Tibial nerve (tissue), 4 donors: ENCODE results near the gene R3HCC1L. TPM values are rescaled to one million over a fixed set of nuclear protein-coding genes. Genes with fewer than 3 reads are reported as not detected.

Source experiments
- DNase-seq, 2 donors: peaks; one replicate each; pipeline ENCODE4 v3.0.0-alpha.2; 2019; ENCODE audit warnings: low spot score in 2 of 2
- H3K27ac ChIP-seq, 4 donors: fragments of 200-600 bp; sonication (generic) in 3 of 4; one replicate each; pipeline ENCODE4 v1.5.1; 2017 to 2019; ENCODE audit warnings: mild to moderate bottlenecking in 1 of 4
- H3K27me3 ChIP-seq, 2 donors: fragments of 200-600 bp; sonication (generic) in 1 of 2; one replicate each; pipeline versions ENCODE4 v1.5.1 to v1.6.0; 2017 to 2019
- H3K36me3 ChIP-seq, 3 donors: fragments of 200-600 bp; sonication (generic); one replicate each; pipeline ENCODE4 v1.5.1; 2018 to 2019
- H3K4me1 ChIP-seq, 4 donors: fragments of 200-600 bp; sonication (generic) in 3 of 4; one replicate each; pipeline ENCODE4 v1.5.1; 2017 to 2019
- H3K4me3 ChIP-seq, 4 donors: fragments of 200-600 bp; sonication (generic) in 3 of 4; one replicate each; pipeline ENCODE4 v1.5.1; 2017 to 2019; ENCODE audit warnings: mild to moderate bottlenecking in 1 of 4, moderate library complexity in 1 of 4
- H3K9me3 ChIP-seq, 4 donors: fragments of 200-600 bp; sonication (generic) in 3 of 4; one replicate each; pipeline ENCODE4 v1.5.1; 2017 to 2019
- EP300 ChIP-seq, 2 donors: sonication (generic); formaldehyde crosslinking; IDR thresholded peaks; one replicate each; pipeline ENCODE4 v1.6.1; 2017; ENCODE audit warnings: antibody characterized with exemption in 2 of 2, mild to moderate bottlenecking in 1 of 2
- POLR2A ChIP-seq, 2 donors: fragments of 450-650 bp; IDR thresholded peaks; one replicate each; pipeline ENCODE4 v1.6.1; 2017; ENCODE audit warnings: antibody characterized with exemption in 2 of 2, mild to moderate bottlenecking in 2 of 2, moderate library complexity in 2 of 2
- WGBS, 2 donors: methylation state at CpG; one replicate each; pipeline ENCODE4 v1.1.5; 2018; 5-methylcytosine and 5-hydroxymethylcytosine counted together
- total RNA-seq, 4 donors: library from RNA; depleted of rRNA; stranded (reverse); fragments of >200 nt; gene quantifications; one replicate each; pipeline ENCODE4 v1.1.0, GENCODE V29; 2016
- TF ChIP-seq, protein P1 (sequence below), 5 experiments: fragments of 200-600 bp in 3 of 5; fragments of 450-650 bp in 2 of 5; sonication (generic) in 3 of 5; IDR thresholded peaks; one replicate each; pipeline ENCODE4 v1.5.1; 2016 to 2019; ENCODE audit warnings: antibody characterized with exemption in 5 of 5, mild to moderate bottlenecking in 3 of 5, moderate library complexity in 2 of 5

Gene R3HCC1L
- total RNA-seq, 4 donors from 2014 or later = 10.8 to 15.1 (median 13.5) TPM

GRCh38 chr10:98098247-98098646, 36.2 kb upstream of the R3HCC1L start:
- DNase-seq = no peak
- TF ChIP-seq, protein P1, sequence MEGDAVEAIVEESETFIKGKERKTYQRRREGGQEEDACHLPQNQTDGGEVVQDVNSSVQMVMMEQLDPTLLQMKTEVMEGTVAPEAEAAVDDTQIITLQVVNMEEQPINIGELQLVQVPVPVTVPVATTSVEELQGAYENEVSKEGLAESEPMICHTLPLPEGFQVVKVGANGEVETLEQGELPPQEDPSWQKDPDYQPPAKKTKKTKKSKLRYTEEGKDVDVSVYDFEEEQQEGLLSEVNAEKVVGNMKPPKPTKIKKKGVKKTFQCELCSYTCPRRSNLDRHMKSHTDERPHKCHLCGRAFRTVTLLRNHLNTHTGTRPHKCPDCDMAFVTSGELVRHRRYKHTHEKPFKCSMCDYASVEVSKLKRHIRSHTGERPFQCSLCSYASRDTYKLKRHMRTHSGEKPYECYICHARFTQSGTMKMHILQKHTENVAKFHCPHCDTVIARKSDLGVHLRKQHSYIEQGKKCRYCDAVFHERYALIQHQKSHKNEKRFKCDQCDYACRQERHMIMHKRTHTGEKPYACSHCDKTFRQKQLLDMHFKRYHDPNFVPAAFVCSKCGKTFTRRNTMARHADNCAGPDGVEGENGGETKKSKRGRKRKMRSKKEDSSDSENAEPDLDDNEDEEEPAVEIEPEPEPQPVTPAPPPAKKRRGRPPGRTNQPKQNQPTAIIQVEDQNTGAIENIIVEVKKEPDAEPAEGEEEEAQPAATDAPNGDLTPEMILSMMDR (IDR thresholded peaks at IDR 0.05) = no peak
- TF ChIP-seq POLR2A (IDR thresholded peaks at IDR 0.05) (no peak), EP300 (IDR thresholded peaks at IDR 0.05) (no peak)
- no peaks in the 10 kb centered on the region for H3K36me3 ChIP-seq
- H3K4me3 ChIP-seq = no peak overlapping the region
- no peaks in the 10 kb centered on the region for H3K4me1 ChIP-seq
- H3K27ac ChIP-seq = no peak overlapping the region
- no peaks in the 10 kb centered on the region for H3K9me3 ChIP-seq
- peaks cover 0 to 4% of the 10 kb centered on the region in 2 donors for H3K27me3 ChIP-seq
- WGBS, 2 donors = 76 to 80% methylated on average over 6 of the region's 6 CpGs

GRCh38 chr10:98100476-98100875, 34.0 kb upstream of the R3HCC1L start:
- no peak for DNase-seq
- H3K36me3 ChIP-seq = no peaks in the 10 kb centered on the region
- no peaks in the 10 kb centered on the region for H3K9me3 ChIP-seq
- H3K4me3 ChIP-seq = no peak overlapping the region
- 28 to 31% methylated on average over 3 of the region's 3 CpGs for WGBS, 2 donors
- no peak overlapping the region for H3K27ac ChIP-seq
- H3K27me3 ChIP-seq = peaks cover 0 to 4% of the 10 kb centered on the region in 2 donors
- no peaks in the 10 kb centered on the region for H3K4me1 ChIP-seq
- TF ChIP-seq POLR2A (IDR thresholded peaks at IDR 0.05) (no peak), EP300 (IDR thresholded peaks at IDR 0.05) (no peak)
- TF ChIP-seq, protein P1 (IDR thresholded peaks at IDR 0.05) = no peak

GRCh38 chr10:98101366-98101765, 33.1 kb upstream of the R3HCC1L start:
- H3K27ac ChIP-seq = no peak overlapping the region
- no peaks in the 10 kb centered on the region for H3K36me3 ChIP-seq
- no peak for DNase-seq
- H3K4me1 ChIP-seq = no peaks in the 10 kb centered on the region
- 73 to 77% methylated on average over 2 of the region's 2 CpGs for WGBS, 2 donors
- TF ChIP-seq, protein P1 (IDR thresholded peaks at IDR 0.05) = no peak
- TF ChIP-seq EP300 (IDR thresholded peaks at IDR 0.05) (no peak), POLR2A (IDR thresholded peaks at IDR 0.05) (no peak)
- peaks cover 0 to 2% of the 10 kb centered on the region in 2 donors for H3K27me3 ChIP-seq
- H3K9me3 ChIP-seq = no peaks in the 10 kb centered on the region
- no peak overlapping the region for H3K4me3 ChIP-seq

DNA sequence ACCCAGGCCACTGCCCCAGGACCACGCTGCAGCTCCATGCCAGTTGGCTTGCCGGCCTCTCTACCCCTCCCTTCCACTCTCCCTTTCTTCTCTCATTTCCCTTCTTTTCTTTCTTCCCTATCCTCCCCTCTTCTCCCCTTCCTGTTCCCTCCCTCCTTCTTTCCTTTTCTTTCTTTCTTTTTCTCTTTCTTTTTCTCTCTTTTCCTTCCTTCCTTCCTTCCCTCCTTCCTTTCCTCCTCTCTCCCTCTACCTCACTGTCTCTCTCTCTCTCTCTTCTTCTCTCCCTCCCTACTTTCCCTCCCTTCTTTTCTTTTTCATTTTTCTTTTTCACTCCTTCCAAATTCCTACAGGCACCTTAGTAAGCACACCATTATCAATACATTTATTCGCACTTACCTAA, 30.3 kb upstream of the R3HCC1L start:
- TF ChIP-seq EP300 (IDR thresholded peaks at IDR 0.05) = no peak
- TF ChIP-seq POLR2A (IDR thresholded peaks at IDR 0.05) = no peak
- TF ChIP-seq, protein P1 (IDR thresholded peaks at IDR 0.05) = no peak
- H3K4me3 ChIP-seq = no peak overlapping the region
- WGBS, 2 donors = 78 to 79% methylated on average over 3 of the region's 3 CpGs
- no peak overlapping the region for H3K27ac ChIP-seq
- H3K27me3 ChIP-seq = no peaks in the 10 kb centered on the region
- no peaks in the 10 kb centered on the region for H3K36me3 ChIP-seq
- H3K9me3 ChIP-seq = no peaks in the 10 kb centered on the region
- H3K4me1 ChIP-seq = no peaks in the 10 kb centered on the region
- DNase-seq = no peak

GRCh38 chr10:98106531-98106930, 27.9 kb upstream of the R3HCC1L start:
- no peak for DNase-seq
- TF ChIP-seq, protein P1 (IDR thresholded peaks at IDR 0.05) = no peak
- TF ChIP-seq EP300 (IDR thresholded peaks at IDR 0.05) = no peak
- Histone ChIP-seq H3K27ac (no peak overlapping the region), H3K36me3 (no peaks in the 10 kb centered on the region), H3K9me3 (no peaks in the 10 kb centered on the region), H3K4me1 (no peaks in the 10 kb centered on the region), H3K4me3 (no peak overlapping the region), H3K27me3 (no peaks in the 10 kb centered on the region)
- 88% methylated on average over 1 of the region's 1 CpG for WGBS, 2 donors
